ENCODE measurements around the gene GPR17. TPM values are rescaled to one million over a fixed set of nuclear protein-coding genes. Genes with fewer than 3 reads are reported as not detected.

The GPR17 gene
- polyA plus RNA-seq, 6 donors from 2014 or later = not detected

DNA sequence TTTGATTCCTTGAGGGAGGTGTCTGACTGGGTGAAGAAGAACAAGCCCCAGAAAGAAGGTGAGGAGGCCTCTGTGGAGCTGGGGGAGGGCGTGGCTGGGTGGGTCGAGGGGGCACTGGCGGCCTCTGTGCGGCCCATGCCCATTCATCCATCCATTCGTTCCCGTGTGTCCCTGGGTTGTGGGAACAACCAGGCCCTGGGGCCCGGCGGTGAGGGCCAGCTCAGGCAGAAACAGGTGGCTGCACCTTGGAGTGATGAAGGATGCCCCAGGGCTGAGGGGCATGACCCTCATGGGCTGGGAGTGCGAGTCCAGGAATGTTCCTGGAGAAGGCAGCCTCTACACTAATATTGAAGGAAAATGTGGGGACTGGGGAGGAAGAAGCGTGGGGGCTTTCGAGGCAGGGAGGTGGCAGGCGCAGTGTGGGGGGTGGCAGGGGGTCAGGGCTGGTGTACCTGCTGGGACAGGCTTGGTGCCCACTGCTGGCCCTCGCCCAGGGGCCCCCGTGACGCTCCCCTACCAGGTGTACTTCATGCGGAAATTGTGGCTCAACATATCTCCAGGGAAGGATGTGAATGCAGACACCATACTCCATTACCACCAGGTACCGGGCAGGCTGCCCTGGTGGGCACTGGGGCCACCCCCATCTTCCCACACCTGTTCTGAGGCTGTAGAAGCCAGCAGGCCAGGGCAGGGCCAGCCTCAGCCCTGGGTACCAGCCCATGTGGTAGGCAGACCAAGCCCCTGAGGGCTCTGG, 11.2 kb upstream of the GPR17 start:
- no peaks in the 10 kb centered on the region for H3K36me3 Mint-ChIP-seq
- peak overlapping the region in 7 of 8 donors; percentile 3 to 81 (median 46) for H3K4me3 Mint-ChIP-seq
- no peaks in the 10 kb centered on the region for H3K27me3 Mint-ChIP-seq
- H3K9me3 Mint-ChIP-seq = no peaks in the 10 kb centered on the region
- DNase-seq (no peak), ATAC-seq (ENCODE audit: low read depth in 2 of 2) (no peak)
- H3K4me1 Mint-ChIP-seq = peaks cover 74 to 92% (median 91%) of the 10 kb centered on the region in 3 donors
- H3K27ac Mint-ChIP-seq = peak overlapping the region; percentile 21 to 97 (median 93)

DNA sequence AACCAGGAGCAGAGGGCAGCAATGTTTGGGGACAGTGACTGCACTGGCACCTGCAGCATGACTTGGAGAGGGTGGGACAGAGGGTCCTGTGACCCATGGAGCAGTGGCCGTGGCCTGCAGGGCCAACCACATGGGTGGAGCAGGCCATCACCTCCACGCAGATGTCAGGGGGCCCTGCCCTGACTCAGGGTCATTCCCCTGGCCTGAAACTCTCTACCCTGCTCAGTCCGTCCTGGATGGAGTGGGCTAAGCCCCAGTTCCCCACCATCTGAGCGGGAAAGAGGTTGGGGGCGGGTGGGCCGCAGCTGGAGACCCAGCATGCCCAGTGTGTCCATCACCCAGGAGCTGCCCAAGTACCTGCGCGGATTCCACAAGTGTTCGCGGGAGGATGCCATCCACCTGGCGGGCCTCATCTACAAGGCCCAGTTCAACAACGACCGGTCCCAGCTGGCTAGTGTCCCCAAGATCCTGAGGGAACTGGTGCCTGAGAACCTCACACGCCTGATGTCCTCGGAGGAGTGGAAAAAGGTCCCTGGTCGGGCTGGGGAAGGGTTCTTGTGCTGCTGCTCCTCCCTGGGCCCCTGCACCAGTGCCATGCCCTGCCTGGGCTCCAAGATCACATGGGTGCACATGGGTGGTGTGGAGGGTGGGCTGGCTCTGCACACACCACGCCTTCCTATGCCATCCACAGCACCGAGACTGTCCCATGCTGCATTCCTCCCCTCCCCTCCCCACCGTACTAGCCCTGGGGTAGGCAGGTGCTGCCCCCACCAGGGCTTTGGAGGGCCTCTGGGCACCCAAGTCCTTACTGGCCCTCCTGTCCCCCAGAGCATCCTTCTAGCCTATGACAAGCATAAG, 10.3 kb upstream of the GPR17 start:
- no peaks in the 10 kb centered on the region for H3K36me3 Mint-ChIP-seq
- peak overlapping the region in 6 of 8 donors; percentile 32 to 81 (median 46) for H3K4me3 Mint-ChIP-seq
- peak overlapping the region in 5 of 6 donors; percentile 74 to 93 (median 90) for H3K27ac Mint-ChIP-seq
- ATAC-seq (ENCODE audit: low read depth in 2 of 2) = no peak
- H3K9me3 Mint-ChIP-seq = no peaks in the 10 kb centered on the region
- DNase-seq = no peak
- H3K27me3 Mint-ChIP-seq = no peaks in the 10 kb centered on the region
- peaks cover 72 to 92% (median 90%) of the 10 kb centered on the region in 3 donors for H3K4me1 Mint-ChIP-seq

DNA sequence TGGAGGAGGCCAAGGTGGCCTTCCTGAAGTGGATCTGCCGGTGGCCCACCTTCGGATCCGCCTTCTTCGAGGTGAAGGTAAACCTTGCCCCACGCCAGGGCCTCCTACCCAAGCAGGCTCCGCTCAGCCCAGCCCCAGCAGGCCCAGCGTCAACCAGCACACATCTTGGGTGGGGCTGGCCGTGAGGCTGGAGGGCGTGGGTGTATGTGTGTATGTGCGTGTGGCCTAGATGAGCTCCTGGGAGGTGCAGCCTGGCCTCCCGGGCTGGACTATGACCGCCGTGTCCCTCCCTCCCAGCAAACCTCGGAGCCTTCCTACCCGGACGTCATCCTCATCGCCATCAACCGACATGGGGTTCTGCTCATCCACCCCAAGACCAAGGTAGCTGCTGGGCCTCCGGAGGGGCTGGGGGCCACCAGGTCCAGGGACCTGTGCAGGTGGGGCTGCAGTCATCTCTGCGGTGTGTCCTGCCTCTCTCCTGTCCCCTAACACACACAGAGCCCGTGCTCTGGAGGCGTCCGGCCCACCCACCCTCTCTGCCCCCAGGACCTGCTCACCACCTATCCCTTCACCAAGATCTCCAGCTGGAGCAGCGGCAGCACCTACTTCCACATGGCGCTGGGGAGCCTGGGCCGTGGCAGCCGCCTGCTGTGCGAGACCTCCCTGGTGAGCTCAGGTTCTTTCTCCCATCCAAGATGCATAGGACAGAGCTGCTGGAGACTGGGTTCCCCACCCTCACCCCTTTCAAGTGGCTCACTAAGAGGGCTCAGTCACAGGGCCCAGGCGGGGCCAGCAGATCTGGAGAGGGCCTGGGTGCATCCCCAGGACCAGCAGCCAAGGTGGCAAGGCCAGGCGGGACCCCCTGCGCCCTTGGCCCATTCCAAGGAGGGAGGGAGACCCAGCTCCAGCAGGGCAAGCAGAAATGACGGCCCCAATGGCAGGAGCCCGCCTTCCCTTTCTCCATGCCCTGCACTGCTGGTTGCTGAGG, 9.4 kb upstream of the GPR17 start:
- peak overlapping the region in 7 of 8 donors; percentile 35 to 75 (median 53) for H3K4me3 Mint-ChIP-seq
- no peaks in the 10 kb centered on the region for H3K27me3 Mint-ChIP-seq
- ATAC-seq (ENCODE audit: low read depth in 2 of 2) = no peak
- H3K4me1 Mint-ChIP-seq = peaks cover 66 to 89% (median 85%) of the 10 kb centered on the region in 3 donors
- peak overlapping the region in 5 of 6 donors; percentile 33 to 91 (median 60) for H3K27ac Mint-ChIP-seq
- DNase-seq = no peak
- H3K36me3 Mint-ChIP-seq = no peaks in the 10 kb centered on the region
- no peaks in the 10 kb centered on the region for H3K9me3 Mint-ChIP-seq

DNA sequence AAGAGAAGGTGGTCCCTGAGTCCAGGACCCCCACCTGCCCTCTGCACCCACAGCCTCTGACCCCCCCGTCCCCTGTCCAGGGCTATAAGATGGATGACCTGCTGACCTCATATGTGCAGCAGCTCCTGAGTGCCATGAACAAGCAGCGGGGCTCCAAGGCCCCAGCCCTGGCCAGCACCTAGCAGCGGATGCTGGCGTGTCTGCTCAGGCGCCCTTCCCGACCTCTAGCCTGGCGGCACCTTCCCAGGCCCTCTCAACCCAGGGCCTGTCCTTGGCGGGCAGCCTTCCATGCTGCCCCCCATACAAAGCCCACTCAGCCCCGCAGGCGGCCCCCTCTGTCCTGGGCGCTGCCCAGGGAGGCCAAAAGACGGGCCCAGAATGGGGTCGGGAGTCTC, 8.7 kb upstream of the GPR17 start:
- Mint-ChIP-seq H3K4me3 (peak overlapping the region in 7 of 8 donors; percentile 12 to 92 (median 36)), H3K9me3 (no peaks in the 10 kb centered on the region), H3K27me3 (no peaks in the 10 kb centered on the region), H3K36me3 (no peaks in the 10 kb centered on the region), H3K4me1 (peaks cover 68 to 91% (median 88%) of the 10 kb centered on the region in 3 donors), H3K27ac (peak overlapping the region in 3 of 6 donors; percentile 60 to 92 (median 87))
- ATAC-seq (ENCODE audit: low read depth in 2 of 2) (no peak), DNase-seq (no peak)

DNA sequence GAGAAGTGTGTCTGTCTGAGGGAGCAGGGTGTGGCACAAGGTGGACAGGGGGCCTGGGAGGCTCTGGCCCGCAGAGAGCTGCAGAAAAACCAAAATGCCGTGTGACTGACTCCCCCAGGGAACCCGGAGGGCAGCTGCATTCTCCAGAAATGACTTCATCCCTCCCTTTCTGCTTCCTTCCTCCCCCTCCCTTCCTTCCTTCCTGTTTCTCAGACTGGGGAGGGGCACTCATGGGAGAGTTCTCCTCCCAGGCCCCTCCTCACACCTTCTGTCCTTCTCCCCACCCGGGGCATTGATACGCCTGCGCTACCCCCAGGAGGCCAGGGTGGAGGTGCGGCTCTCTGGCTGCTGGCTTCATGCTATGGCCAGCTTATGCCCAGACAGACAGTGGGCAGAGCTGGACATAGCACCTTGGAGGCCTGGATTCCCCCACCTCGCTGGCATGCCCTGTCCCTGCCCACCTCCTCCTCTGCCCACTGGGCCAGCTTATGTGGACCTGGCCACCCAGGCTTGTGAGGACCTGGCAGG, 8.2 kb upstream of the GPR17 start:
- H3K4me3 Mint-ChIP-seq = peak overlapping the region in 7 of 8 donors; percentile 72 to 92 (median 80)
- H3K36me3 Mint-ChIP-seq = no peaks in the 10 kb centered on the region
- peak overlapping the region in 4 of 6 donors; percentile 87 to 94 (median 90) for H3K27ac Mint-ChIP-seq
- DNase-seq (no peak), ATAC-seq (ENCODE audit: low read depth in 2 of 2) (no peak)
- H3K9me3 Mint-ChIP-seq = no peaks in the 10 kb centered on the region
- H3K27me3 Mint-ChIP-seq = no peaks in the 10 kb centered on the region
- peaks cover 68 to 89% (median 84%) of the 10 kb centered on the region in 3 donors for H3K4me1 Mint-ChIP-seq

DNA sequence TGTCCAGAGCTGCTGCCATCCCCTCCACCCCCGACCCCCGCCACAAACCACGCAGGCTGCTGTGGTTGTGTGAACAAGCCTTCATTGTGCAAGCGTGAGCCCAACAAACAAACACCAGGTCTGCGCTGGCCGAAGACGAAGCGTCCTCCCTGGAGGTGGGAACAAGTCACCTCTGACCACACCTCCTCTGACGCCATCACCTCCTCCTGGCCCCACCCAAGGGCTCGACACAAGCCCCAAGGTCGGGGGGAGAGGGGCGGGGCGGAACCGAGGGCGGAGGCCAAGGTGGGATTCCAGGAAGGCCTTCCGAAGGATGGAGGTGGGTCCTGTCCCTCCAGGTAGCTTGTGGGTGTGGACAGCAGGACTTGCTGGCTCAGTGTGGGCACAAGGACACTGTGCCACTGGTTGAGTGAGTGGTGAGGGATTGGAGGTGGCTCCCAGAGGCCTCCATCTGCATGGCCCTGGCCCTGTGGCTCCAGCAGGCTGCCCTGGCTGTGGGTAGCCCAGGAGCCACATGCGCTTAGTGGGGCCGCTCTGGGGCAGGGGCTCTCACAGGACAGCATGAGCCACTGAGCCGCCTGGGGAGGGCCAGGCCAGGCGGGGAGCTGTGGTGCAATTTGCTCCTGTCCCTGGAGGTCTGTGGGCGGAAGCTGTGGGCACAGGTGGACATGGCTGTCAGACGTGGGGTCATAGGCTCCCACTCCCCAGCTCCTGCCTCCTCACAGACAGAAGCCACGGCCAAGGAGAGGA, 7.4 kb upstream of the GPR17 start:
- H3K4me3 Mint-ChIP-seq = peak overlapping the region in 7 of 8 donors; percentile 66 to 89 (median 78)
- peaks cover 61 to 81% (median 79%) of the 10 kb centered on the region in 3 donors for H3K4me1 Mint-ChIP-seq
- DNase-seq = no peak
- H3K27me3 Mint-ChIP-seq = no peaks in the 10 kb centered on the region
- no peaks in the 10 kb centered on the region for H3K36me3 Mint-ChIP-seq
- peak; percentile 11 for ATAC-seq (ENCODE audit: low read depth in 2 of 2)
- peak overlapping the region in 5 of 6 donors; percentile 87 to 98 (median 92) for H3K27ac Mint-ChIP-seq
- no peaks in the 10 kb centered on the region for H3K9me3 Mint-ChIP-seq

DNA sequence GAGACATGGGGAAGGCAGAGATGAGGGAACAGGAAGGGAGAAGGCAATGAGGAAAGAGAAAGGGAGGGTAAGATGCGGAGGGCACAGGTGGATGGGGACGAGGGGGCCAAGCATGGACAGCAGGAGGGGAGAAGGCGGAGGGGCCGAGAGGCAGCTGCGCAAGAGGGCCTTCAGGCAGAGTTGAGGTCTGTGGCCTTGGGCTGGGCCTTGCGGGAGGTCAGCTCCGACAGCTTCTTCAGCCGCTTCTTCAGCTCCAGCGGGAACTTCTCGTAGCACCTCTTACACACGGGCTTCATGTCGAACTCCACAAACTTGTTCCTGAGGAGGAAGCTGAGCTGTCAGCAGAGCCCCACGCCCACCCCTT, 6.9 kb upstream of the GPR17 start:
- H3K4me1 Mint-ChIP-seq = peaks cover 59 to 81% (median 74%) of the 10 kb centered on the region in 3 donors
- H3K27me3 Mint-ChIP-seq = no peaks in the 10 kb centered on the region
- H3K36me3 Mint-ChIP-seq = no peaks in the 10 kb centered on the region
- H3K9me3 Mint-ChIP-seq = no peaks in the 10 kb centered on the region
- ATAC-seq (ENCODE audit: low read depth in 2 of 2) (no peak), DNase-seq (no peak)
- H3K27ac Mint-ChIP-seq = peak overlapping the region in 5 of 6 donors; percentile 82 to 98 (median 89)
- H3K4me3 Mint-ChIP-seq = peak overlapping the region in 6 of 8 donors; percentile 11 to 85 (median 71)

DNA sequence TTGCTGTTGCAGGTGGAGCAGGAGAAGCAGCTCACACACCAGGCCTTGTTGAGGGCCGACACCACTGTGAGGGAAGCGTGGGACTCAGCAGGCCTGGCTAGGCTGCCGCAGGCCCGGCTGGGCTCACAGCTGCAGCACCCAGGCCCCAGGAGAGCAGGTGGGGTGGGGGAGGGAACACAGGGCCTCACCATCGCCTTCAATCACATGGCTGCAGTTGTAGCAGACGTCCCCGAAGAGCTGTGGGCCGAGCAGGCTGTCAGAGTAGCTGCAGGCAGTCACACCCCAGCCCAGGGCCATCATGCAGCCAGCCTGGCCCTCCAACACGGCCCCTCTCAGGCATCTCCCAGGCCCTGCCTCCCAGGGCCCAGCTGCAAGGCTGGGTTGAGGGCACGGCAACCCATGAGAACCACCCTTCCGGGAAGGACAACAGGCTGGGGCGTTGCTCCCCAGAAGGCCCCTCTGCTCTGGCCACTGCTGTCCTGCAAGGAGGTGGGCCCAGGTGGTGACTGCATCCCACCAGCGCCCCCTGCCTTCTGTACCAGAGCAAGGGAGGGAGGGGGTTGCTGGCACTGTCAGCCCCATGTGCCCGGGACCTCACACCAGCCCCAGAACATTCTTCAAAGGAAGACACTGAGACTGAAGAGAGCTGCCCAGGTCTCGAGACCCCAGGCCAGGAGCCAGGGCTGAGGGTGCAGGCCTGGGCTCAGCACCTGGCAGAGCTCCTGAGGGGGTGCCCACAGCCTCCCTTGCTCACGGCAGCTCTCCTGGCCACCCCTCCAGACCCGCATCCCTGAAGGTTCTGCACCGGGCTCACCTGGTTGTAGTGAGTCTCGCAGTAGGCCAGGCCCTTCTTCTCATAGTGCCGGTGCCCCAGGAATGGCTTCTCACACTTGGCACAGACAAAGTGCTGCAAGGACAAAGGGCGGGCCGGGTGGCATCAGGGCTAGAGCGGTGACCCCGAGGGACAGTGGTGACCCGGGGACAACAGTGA, 5.6 kb upstream of the GPR17 start:
- peaks cover 47 to 76% (median 63%) of the 10 kb centered on the region in 3 donors for H3K4me1 Mint-ChIP-seq

DNA sequence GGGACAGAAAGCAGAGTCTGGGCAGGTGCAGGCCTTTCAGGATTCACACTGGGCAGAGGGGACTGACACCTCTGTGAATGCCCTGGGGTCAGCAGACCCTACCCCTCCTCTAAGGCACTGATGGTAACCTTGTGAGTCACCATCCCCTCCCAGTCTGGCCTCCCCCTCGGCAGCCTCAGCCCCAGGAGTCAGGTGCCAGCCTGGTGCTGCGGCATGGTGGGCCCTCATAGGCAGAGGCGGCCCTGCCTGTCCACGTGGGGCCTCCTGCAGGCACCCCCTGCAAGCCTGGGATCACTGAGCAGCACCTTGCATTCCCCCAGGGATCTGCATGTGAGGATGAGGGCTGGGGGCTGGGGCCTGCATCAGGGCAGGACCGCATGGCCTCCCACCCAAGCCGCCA, 4.8 kb upstream of the GPR17 start:
- H3K9me3 Mint-ChIP-seq = no peaks in the 10 kb centered on the region
- H3K4me1 Mint-ChIP-seq = peaks cover 47 to 68% (median 55%) of the 10 kb centered on the region in 3 donors
- H3K4me3 Mint-ChIP-seq = peak overlapping the region in 4 of 8 donors; percentile 20 to 72 (median 66)
- H3K27me3 Mint-ChIP-seq = no peaks in the 10 kb centered on the region
- peak overlapping the region in 3 of 6 donors; percentile 69 to 87 (median 76) for H3K27ac Mint-ChIP-seq
- DNase-seq (no peak), ATAC-seq (ENCODE audit: low read depth in 2 of 2) (no peak)
- H3K36me3 Mint-ChIP-seq = no peaks in the 10 kb centered on the region

More for the DNA sequence above, 5.6 kb upstream of the GPR17 start:
- peak overlapping the region in 5 of 6 donors; percentile 59 to 94 (median 92) for H3K27ac Mint-ChIP-seq
- peak overlapping the region in 6 of 8 donors; percentile 15 to 85 (median 66) for H3K4me3 Mint-ChIP-seq
- peak; percentile 70 for DNase-seq
- ATAC-seq (ENCODE audit: low read depth in 2 of 2) = peak; percentile 76 to 81
- H3K9me3 Mint-ChIP-seq = no peaks in the 10 kb centered on the region
- no peaks in the 10 kb centered on the region for H3K36me3 Mint-ChIP-seq
- no peaks in the 10 kb centered on the region for H3K27me3 Mint-ChIP-seq

DNA sequence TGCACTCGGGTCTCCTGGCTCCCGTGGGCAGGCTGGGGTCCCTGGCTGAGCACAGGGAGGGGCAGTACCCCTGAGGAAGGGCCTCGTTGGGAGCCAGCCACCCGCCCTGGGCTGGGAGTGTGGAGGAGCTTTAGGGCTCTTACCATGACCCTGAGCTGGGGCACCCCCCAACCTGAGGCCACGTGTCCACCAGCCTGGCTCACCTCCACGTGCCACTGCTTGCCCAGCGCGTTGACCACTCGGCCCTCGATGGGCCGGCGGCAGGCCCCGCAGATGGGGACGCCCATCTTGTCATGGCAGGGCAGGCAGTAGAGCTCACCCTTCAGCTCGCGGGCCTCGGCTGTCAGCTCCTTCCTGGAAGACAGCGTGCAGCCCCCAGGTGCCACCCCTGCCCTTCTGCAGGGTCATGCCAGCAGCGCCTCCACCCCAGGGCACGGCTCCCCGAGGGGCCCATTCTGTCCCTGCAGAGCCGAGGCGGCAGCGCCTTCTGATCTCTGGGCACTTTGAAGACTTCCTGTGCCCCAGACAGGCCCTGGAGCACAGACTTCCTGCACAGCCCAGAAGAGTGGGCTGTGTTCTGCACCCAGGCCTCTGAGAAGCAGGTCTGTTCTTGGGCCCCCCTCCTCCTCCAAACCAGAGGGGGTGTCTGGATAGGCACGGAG, 4.0 kb upstream of the GPR17 start:
- no peaks in the 10 kb centered on the region for H3K9me3 Mint-ChIP-seq
- H3K4me3 Mint-ChIP-seq = peak overlapping the region in 4 of 8 donors; percentile 34 to 82 (median 54)
- H3K36me3 Mint-ChIP-seq = no peaks in the 10 kb centered on the region
- ATAC-seq (ENCODE audit: low read depth in 2 of 2) = peak; percentile 29 to 34
- H3K4me1 Mint-ChIP-seq = peaks cover 43 to 66% (median 48%) of the 10 kb centered on the region in 3 donors
- no peaks in the 10 kb centered on the region for H3K27me3 Mint-ChIP-seq
- no peak for DNase-seq
- peak overlapping the region in 3 of 6 donors; percentile 22 to 81 (median 50) for H3K27ac Mint-ChIP-seq

Measured in naive B cell (primary cell).